Measurements from ENCODE around the gene S100A4.

DNA sequence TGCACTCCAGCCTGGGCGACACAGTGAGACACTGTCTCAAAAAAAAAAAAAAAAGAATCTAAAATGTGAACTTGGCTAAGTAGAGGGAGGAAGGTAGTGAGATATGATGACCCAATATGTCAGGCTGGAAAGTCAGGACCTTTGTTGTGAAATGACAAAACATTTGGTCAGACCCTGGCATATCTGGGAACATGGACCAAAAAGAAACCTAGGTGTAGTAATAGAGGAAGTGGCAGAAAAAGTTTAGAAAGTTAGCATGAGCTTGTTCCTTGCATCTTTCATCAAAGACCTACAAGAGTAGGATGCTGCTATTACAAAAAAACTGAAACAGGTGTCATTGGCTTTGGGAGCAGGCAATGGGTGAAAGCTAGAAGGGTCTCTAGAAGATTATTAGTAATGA, 10.7 kb upstream of the S100A4 start:
- TF ChIP-seq, protein P1, sequence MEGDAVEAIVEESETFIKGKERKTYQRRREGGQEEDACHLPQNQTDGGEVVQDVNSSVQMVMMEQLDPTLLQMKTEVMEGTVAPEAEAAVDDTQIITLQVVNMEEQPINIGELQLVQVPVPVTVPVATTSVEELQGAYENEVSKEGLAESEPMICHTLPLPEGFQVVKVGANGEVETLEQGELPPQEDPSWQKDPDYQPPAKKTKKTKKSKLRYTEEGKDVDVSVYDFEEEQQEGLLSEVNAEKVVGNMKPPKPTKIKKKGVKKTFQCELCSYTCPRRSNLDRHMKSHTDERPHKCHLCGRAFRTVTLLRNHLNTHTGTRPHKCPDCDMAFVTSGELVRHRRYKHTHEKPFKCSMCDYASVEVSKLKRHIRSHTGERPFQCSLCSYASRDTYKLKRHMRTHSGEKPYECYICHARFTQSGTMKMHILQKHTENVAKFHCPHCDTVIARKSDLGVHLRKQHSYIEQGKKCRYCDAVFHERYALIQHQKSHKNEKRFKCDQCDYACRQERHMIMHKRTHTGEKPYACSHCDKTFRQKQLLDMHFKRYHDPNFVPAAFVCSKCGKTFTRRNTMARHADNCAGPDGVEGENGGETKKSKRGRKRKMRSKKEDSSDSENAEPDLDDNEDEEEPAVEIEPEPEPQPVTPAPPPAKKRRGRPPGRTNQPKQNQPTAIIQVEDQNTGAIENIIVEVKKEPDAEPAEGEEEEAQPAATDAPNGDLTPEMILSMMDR (IDR thresholded peaks at IDR 0.05) = no peak
- TF ChIP-seq POLR2A (IDR thresholded peaks at IDR 0.05) = no peak

All from esophagus squamous epithelium (tissue), 4 donors.